Neuron (in vitro differentiated cells): ENCODE data around the gene GRPEL1.
"Not testable (repeated sequence)": the region's sequence is repeated elsewhere in the genome, so short reads cannot be mapped to it uniquely, and the experiment has no call there.

ENCODE experiments used
- H2AFZ ChIP-seq: one replicate; pipeline ENCODE4 v1.6.1; 2013; ENCODE audit warnings: low read depth, mild to moderate bottlenecking, inconsistent platforms, low read length, moderate library complexity
- H3K27me3 ChIP-seq: one replicate; pipeline ENCODE4 v1.6.1; 2013; ENCODE audit warnings: low read length; ENCODE audit not compliant: insufficient read depth
- H3K36me3 ChIP-seq: one replicate; pipeline ENCODE4 v1.6.1; 2013; ENCODE audit warnings: low read length; ENCODE audit not compliant: insufficient read depth
- H3K4me1 ChIP-seq: one replicate; pipeline ENCODE4 v1.6.1; 2013; ENCODE audit warnings: low read length; ENCODE audit not compliant: insufficient read depth
- H3K4me3 ChIP-seq: 2 replicates; pipeline ENCODE4 v1.5.1; 2013; ENCODE audit warnings: mild to moderate bottlenecking, low read length, moderate library complexity
- H3K9me3 ChIP-seq: one replicate; pipeline ENCODE4 v1.6.1; 2013; ENCODE audit warnings: low read length

GRPEL1 gene

DNA sequence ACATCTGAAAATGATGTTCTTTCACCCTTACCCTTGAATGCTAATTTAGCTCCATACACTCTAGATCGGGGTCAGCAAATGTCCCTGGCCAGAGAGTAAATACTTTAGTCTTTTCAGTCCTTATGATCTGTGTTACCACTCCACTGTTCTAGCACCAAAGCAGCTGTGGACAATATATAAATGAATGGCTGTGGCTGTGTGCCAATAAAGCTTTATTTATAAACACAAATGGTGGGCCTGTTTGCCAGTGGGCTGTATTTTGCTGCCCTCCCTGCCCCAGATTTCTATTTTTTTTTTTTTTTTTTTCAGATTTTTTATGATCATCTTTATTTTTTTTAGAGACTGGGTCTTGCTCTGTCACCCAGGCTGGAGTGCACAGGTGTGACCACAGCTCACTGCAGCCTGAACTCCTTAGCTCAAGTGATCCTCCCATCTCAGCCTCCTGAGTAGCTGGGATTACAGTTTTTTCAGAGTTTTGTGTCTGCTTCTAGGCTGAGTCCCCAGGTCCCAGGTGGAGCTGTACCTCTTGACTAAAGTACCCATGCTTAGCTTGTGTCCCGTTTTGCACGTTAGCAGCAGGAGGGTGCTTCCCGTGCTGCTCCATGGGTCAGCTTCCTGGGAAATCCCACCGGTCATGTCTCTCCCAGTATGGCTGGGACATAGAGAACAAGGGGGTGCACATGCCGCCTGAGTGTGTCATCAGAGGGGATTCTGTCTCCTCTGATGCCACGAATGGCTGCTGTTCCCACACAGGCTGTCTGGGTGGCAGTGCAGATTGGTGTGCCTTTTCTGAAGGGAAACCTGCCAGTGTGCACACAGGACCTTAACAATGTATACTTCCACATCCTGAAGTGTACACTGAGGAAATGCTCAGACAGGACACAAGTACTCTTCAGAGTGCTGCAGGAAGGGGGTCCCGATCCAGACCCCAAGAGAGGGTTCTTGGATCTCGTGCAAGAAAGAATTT is 16.0 kb upstream of the GRPEL1 start:
- H3K4me3 ChIP-seq: no peak overlapping the region
- no peaks in the 10 kb centered on the region for H3K9me3 ChIP-seq
- peaks cover 6% of the 10 kb centered on the region for H3K27me3 ChIP-seq
- no peaks in the 10 kb centered on the region for H3K4me1 ChIP-seq
- no peak overlapping the region for H2AFZ ChIP-seq
- H3K36me3 ChIP-seq: no peaks in the 10 kb centered on the region

DNA sequence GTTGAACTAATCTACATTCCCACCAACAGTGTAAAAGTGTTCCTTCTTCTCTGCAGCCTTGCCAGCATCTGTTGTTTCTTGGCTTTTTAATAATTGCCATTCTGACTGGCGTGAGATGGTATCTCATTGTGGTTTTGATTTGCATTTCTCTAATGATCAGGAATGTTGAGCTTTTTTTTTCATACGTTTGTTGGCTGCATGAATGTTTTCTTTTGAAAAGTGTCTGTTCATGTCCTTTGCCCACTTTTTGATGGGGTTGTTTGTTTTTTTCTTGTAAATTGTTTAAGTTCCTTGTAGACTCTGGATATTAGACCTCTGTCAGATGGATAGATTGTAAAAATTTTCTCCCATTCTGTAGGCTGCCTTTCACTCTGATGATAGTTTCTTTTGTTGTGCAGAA is 12.0 kb upstream of the GRPEL1 start:
- not testable (repeated sequence) for H3K4me3 ChIP-seq, H2AFZ ChIP-seq, H3K27me3 ChIP-seq, H3K4me1 ChIP-seq, H3K36me3 ChIP-seq, H3K9me3 ChIP-seq

- not testable (repeated sequence) for H3K4me1 ChIP-seq, H3K9me3 ChIP-seq, H3K36me3 ChIP-seq, H2AFZ ChIP-seq, H3K27me3 ChIP-seq, H3K4me3 ChIP-seq
These were observed 11.6 kb upstream of the GRPEL1 start for GRCh38 chr4:7079483-7079882.

- H3K36me3 ChIP-seq: no peaks in the 10 kb centered on the region
- H3K9me3 ChIP-seq: no peaks in the 10 kb centered on the region
- no peaks in the 10 kb centered on the region for H3K27me3 ChIP-seq
- H3K4me3 ChIP-seq: no peak overlapping the region
- H3K4me1 ChIP-seq: no peaks in the 10 kb centered on the region
- H2AFZ ChIP-seq: no peak overlapping the region
These were observed 10.2 kb upstream of the GRPEL1 start for GRCh38 chr4:7078025-7078424.

GRCh38 chr4:7077371-7077770 is 9.5 kb upstream of the GRPEL1 start:
- no peak overlapping the region for H2AFZ ChIP-seq
- H3K4me3 ChIP-seq: no peak overlapping the region
- no peaks in the 10 kb centered on the region for H3K9me3 ChIP-seq
- H3K36me3 ChIP-seq: no peaks in the 10 kb centered on the region
- H3K4me1 ChIP-seq: no peaks in the 10 kb centered on the region
- H3K27me3 ChIP-seq: no peaks in the 10 kb centered on the region

DNA sequence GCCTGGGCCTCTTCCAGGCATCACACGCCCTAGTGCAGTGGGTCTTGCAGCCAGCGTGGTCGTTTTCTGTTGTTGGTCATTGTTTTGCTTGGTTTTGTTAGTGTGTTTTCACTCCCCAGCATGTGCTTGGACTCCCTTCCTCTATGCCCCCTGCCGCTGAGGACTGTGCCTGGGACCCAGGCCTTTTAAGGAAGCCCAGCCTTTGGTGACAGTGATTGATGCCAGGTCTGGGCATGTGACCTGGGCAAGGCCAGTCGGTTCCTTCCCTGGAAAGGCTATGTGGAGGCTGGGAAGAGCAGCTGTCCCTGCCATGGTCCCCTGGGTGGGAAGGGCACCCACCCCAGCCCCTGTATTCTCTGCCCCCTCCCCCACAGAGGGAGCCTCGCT is 8.8 kb upstream of the GRPEL1 start:
- no peak overlapping the region for H3K4me3 ChIP-seq
- H3K9me3 ChIP-seq: no peaks in the 10 kb centered on the region

GRCh38 chr4:7075962-7076695 is 8.3 kb upstream of the GRPEL1 start:
- no peak overlapping the region for H3K4me3 ChIP-seq
- no peak overlapping the region for H2AFZ ChIP-seq
- H3K9me3 ChIP-seq: no peaks in the 10 kb centered on the region
- no peaks in the 10 kb centered on the region for H3K4me1 ChIP-seq
- H3K27me3 ChIP-seq: no peaks in the 10 kb centered on the region
- H3K36me3 ChIP-seq: no peaks in the 10 kb centered on the region

More for the DNA sequence above, 8.8 kb upstream of the GRPEL1 start:
- Histone ChIP-seq H3K36me3 (no peaks in the 10 kb centered on the region), H3K27me3 (no peaks in the 10 kb centered on the region), H3K4me1 (no peaks in the 10 kb centered on the region), H2AFZ (no peak overlapping the region)

DNA sequence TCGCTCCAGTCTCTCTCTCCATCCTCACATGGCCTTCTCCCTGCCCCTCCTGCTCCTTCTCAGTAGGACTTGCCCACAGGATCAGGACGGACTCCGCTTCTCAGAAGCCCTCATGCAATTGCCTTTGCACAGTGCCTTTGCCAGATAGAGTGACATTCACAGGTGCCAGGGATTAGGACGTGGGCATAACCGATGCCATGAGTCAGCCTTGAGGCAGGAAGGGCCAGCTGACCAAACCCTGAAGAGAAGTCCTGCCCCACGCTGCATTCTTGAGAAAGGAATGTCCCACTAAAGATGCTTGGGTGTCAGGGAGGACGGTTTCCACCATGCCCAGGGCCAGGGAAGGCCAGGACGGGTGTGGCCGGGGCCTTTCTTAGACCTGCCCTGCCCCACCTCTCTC is 6.6 kb upstream of the GRPEL1 start:
- H3K4me3 ChIP-seq: no peak overlapping the region
- H3K9me3 ChIP-seq: no peaks in the 10 kb centered on the region
- H3K36me3 ChIP-seq: no peaks in the 10 kb centered on the region
- H3K27me3 ChIP-seq: no peaks in the 10 kb centered on the region
- H2AFZ ChIP-seq: no peak overlapping the region
- H3K4me1 ChIP-seq: no peaks in the 10 kb centered on the region

GRCh38 chr4:7073526-7074390 is 5.9 kb upstream of the GRPEL1 start:
- no peaks in the 10 kb centered on the region for H3K27me3 ChIP-seq
- no peak overlapping the region for H2AFZ ChIP-seq
- no peak overlapping the region for H3K4me3 ChIP-seq
- H3K36me3 ChIP-seq: no peaks in the 10 kb centered on the region
- peaks cover 4% of the 10 kb centered on the region for H3K4me1 ChIP-seq
- no peaks in the 10 kb centered on the region for H3K9me3 ChIP-seq

DNA sequence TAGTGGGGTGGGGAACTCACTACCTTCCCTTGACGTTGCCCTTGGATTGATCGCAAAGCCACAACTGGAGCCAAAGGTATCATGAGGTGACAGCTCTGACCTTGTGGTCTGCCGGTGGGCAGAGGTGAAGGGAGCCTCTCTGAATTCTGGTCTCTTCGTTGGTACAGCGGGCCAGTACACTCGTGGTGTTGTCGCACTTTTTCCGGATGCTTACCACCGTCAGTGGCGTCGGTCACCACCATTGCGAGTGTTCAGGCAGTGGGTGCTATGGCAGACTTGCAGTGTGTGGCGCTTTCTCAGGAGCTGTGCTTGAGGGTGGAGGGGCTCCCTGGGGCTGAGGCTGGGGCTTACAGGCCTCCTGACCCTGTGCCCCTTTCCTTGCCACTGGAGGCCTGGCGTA is 5.2 kb upstream of the GRPEL1 start:
- H3K36me3 ChIP-seq: no peaks in the 10 kb centered on the region
- H3K9me3 ChIP-seq: no peaks in the 10 kb centered on the region
- peaks cover 7% of the 10 kb centered on the region for H3K4me1 ChIP-seq
- H2AFZ ChIP-seq: no peak overlapping the region
- no peak overlapping the region for H3K4me3 ChIP-seq
- H3K27me3 ChIP-seq: no peaks in the 10 kb centered on the region

DNA sequence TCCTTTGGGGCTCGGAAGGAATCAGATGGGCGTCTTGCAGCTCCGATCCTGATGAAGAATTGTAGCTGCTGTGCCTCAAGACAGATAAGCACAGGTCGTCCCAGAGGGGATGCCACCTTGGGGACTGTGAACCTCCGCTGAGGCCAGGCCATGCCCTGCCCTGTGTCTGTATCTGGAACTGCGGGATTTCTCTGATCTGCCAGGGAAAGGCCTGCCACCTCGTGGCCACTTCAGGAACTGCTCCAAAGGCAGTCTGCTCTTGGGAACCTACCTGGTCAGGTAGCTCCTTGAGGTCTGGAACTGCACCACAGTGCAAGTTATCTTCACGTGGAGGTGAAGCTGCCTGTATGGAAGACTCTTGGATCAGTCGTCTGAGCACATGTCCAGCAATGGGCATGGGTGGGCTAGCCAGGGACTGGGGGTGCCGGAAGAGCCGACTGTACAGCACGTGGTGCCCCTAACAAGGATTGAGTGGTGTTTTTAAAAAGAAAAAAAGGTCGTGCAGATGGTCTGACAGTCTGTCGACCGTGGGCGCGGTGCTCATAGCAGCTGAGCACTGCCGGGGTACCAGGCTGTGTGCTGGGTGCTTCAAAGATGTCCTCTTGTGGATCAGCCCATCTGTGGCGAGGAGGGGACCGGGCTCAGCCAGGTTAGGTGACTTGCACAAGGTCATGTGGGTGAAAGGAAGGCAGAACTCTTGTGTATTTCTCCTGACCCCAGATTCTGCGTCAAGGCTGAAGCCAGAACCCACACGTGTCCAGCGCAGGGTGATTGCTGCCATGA is 3.1 kb upstream of the GRPEL1 start:
- no peak overlapping the region for H3K4me3 ChIP-seq
- peaks cover 16% of the 10 kb centered on the region for H3K4me1 ChIP-seq
- H2AFZ ChIP-seq: no peak overlapping the region
- H3K36me3 ChIP-seq: peaks cover 5% of the 10 kb centered on the region
- H3K9me3 ChIP-seq: no peaks in the 10 kb centered on the region
- no peaks in the 10 kb centered on the region for H3K27me3 ChIP-seq

GRCh38 chr4:7068883-7069282 is 1.0 kb upstream of the GRPEL1 start:
- Histone ChIP-seq H3K4me3 (peak overlapping the region; percentile 75), H3K36me3 (peaks cover 9% of the 10 kb centered on the region), H3K4me1 (peaks cover 16% of the 10 kb centered on the region), H3K9me3 (no peaks in the 10 kb centered on the region), H3K27me3 (no peaks in the 10 kb centered on the region), H2AFZ (peak overlapping the region; percentile 90)
